GM23338 (cell line): Measurements from ENCODE around the gene MIPEP. TPM values are rescaled to one million over a fixed set of nuclear protein-coding genes. Genes with fewer than 3 reads are reported as not detected.

ENCODE experiments used
- ATAC-seq: fragments of 200-7000 bp; cut with Tn5 transposase; 3 replicates; pipeline ENCODE4 v1.9.1; 2020
- DNase-seq: peaks from one replicate; pipeline ENCODE4 v3.0.0-alpha.2; 2015; ENCODE audit warnings: low spot score
- H2AFZ ChIP-seq: fragments of 200-600 bp; sonication (generic); 2 replicates; pipeline ENCODE4 v1.8.0; 2016; ENCODE audit warnings: antibody characterized with exemption, mild to moderate bottlenecking, moderate library complexity
- H3F3A ChIP-seq: fragments of 200-600 bp; sonication (generic); replicated peaks from 2 replicates; pipeline ENCODE4 v1.8.0; 2017; ENCODE audit warnings: antibody characterized with exemption, mixed run types, low read depth
- H3K27ac ChIP-seq: fragments of 200-600 bp; sonication (generic); 2 replicates; pipeline ENCODE4 v1.6.1; 2016; ENCODE audit warnings: low read depth
- H3K27me3 ChIP-seq: fragments of 200-600 bp; sonication (generic); 2 replicates; pipeline ENCODE4 v1.8.0; 2016; ENCODE audit warnings: mild to moderate bottlenecking, mixed run types, moderate library complexity; ENCODE audit not compliant: insufficient read depth
- H3K36me3 ChIP-seq: fragments of 200-600 bp; sonication (generic); 2 replicates; pipeline ENCODE4 v1.8.0; 2016; ENCODE audit warnings: mild to moderate bottlenecking; ENCODE audit not compliant: insufficient read depth
- H3K4me1 ChIP-seq: fragments of 200-600 bp; sonication (generic); 2 replicates; pipeline ENCODE4 v1.8.0; 2016; ENCODE audit warnings: mild to moderate bottlenecking, moderate library complexity; ENCODE audit not compliant: insufficient read depth
- H3K4me2 ChIP-seq: fragments of 200-600 bp; sonication (generic); 2 replicates; pipeline ENCODE4 v1.7.1; 2017; ENCODE audit warnings: mixed run types
- H3K4me3 ChIP-seq: fragments of 200-600 bp; sonication (generic); 2 replicates; pipeline ENCODE4 v1.6.1; 2016; ENCODE audit warnings: mixed run types
- H3K79me2 ChIP-seq: fragments of 200-600 bp; sonication (generic); replicated peaks from 2 replicates; pipeline ENCODE4 v1.8.0; 2017; ENCODE audit warnings: mild to moderate bottlenecking; ENCODE audit not compliant: insufficient read depth
- H3K9me2 ChIP-seq: fragments of 200-600 bp; sonication (generic); 2 replicates; pipeline ENCODE4 v1.8.0; 2017; ENCODE audit not compliant: insufficient read depth
- H4K20me1 ChIP-seq: fragments of 200-600 bp; sonication (generic); replicated peaks from 2 replicates; pipeline ENCODE4 v1.8.0; 2017; ENCODE audit warnings: mild to moderate bottlenecking; ENCODE audit not compliant: insufficient read depth
- H3K27ac Mint-ChIP-seq: 2 replicates; pipeline ENCODE4 v1.8.0; 2020; ENCODE audit warnings: inconsistent platforms, mild to moderate bottlenecking, moderate library complexity, mixed read lengths
- H3K27me3 Mint-ChIP-seq: 3 replicates; pipeline ENCODE4 v1.8.0; 2022; ENCODE audit warnings: low read depth, mild to moderate bottlenecking, moderate library complexity, mixed read lengths, inconsistent platforms; ENCODE audit not compliant: insufficient read depth, poor library complexity
- H3K36me3 Mint-ChIP-seq: 3 replicates; pipeline ENCODE4 v1.8.0; 2021; ENCODE audit warnings: low read depth, mild to moderate bottlenecking, inconsistent platforms, moderate library complexity, mixed read lengths
- H3K4me1 Mint-ChIP-seq: 3 replicates; pipeline ENCODE4 v1.8.0; 2020; ENCODE audit warnings: mild to moderate bottlenecking, inconsistent platforms, mixed read lengths
- H3K4me3 Mint-ChIP-seq: 3 replicates; pipeline ENCODE4 v1.8.0; 2021; ENCODE audit warnings: moderate library complexity, mild to moderate bottlenecking, inconsistent platforms, mixed read lengths
- H3K9me3 Mint-ChIP-seq: 3 replicates; pipeline ENCODE4 v1.8.0; 2020; ENCODE audit warnings: moderate library complexity, mild to moderate bottlenecking, inconsistent platforms, mixed read lengths
- CREB1 ChIP-seq: fragments of 250-450 bp; sonication (Bioruptor Pico); IDR thresholded peaks from 2 replicates; pipeline ENCODE4 v1.5.0; 2020; ENCODE audit warnings: low read depth, mild to moderate bottlenecking, moderate library complexity
- EZH2 ChIP-seq: fragments of 200-600 bp; sonication (generic); IDR thresholded peaks from one replicate; pipeline ENCODE4 v1.8.0; 2017; ENCODE audit warnings: antibody characterized with exemption, mild to moderate bottlenecking, low read depth; ENCODE audit not compliant: unreplicated experiment
- EZH2phosphoT487 ChIP-seq: fragments of 200-600 bp; sonication (generic); IDR thresholded peaks from one replicate; pipeline ENCODE4 v1.8.1; 2018; ENCODE audit warnings: antibody characterized with exemption; ENCODE audit not compliant: unreplicated experiment
- JUNB ChIP-seq: IDR thresholded peaks from one replicate; pipeline ENCODE4 v1.6.1; 2016; ENCODE audit warnings: antibody characterized with exemption; ENCODE audit not compliant: unreplicated experiment
- NANOG ChIP-seq: IDR thresholded peaks from 2 replicates; pipeline ENCODE4 v1.6.1; 2016; ENCODE audit warnings: antibody characterized with exemption, borderline replicate concordance
- POLR2AphosphoS5 ChIP-seq: IDR thresholded peaks from 2 replicates; pipeline ENCODE4 v1.6.1; 2016; ENCODE audit warnings: antibody characterized with exemption, low read depth
- STAT1 ChIP-seq: IDR thresholded peaks from one replicate; pipeline ENCODE4 v1.6.1; 2016; ENCODE audit warnings: antibody characterized with exemption; ENCODE audit not compliant: unreplicated experiment
- ZNF114 ChIP-seq: fragments of 250-450 bp; sonication (Bioruptor Pico); IDR thresholded peaks from 2 replicates; pipeline ENCODE4 v1.5.0; 2020; ENCODE audit warnings: mild to moderate bottlenecking, moderate library complexity
- polyA plus RNA-seq: library from polyadenylated mRNA; unstranded; fragments of >200 nt; fragmentation: Nextera tagmentation; extraction: Ambion mirVana; gene quantifications from 2 replicates; pipeline ENCODE4 v1.2.1, GENCODE V29; 2016
- total RNA-seq: library from RNA; depleted of rRNA; stranded (reverse); fragments of >200 nt; shearing (Covaris generic); gene quantifications from 2 replicates; pipeline ENCODE4 v1.2.3, GENCODE V29; 2014
- TF ChIP-seq, protein P1 (sequence below): IDR thresholded peaks from 2 replicates; pipeline ENCODE4 v1.6.1; 2016; ENCODE audit warnings: antibody characterized with exemption
- TF ChIP-seq, protein P2 (sequence below): fragments of 250-450 bp; sonication (Bioruptor Pico); IDR thresholded peaks from 2 replicates; pipeline ENCODE4 v1.5.0; 2020; ENCODE audit warnings: mild to moderate bottlenecking, moderate library complexity
- TF ChIP-seq, protein P3 (sequence below): IDR thresholded peaks from one replicate; pipeline ENCODE4 v1.6.1; 2018; ENCODE audit warnings: antibody characterized with exemption; ENCODE audit not compliant: unreplicated experiment

The MIPEP gene
- total and polyA plus RNA-seq, 2 experiments from 2014 or later, result 20.8 to 22.5 TPM

DNA sequence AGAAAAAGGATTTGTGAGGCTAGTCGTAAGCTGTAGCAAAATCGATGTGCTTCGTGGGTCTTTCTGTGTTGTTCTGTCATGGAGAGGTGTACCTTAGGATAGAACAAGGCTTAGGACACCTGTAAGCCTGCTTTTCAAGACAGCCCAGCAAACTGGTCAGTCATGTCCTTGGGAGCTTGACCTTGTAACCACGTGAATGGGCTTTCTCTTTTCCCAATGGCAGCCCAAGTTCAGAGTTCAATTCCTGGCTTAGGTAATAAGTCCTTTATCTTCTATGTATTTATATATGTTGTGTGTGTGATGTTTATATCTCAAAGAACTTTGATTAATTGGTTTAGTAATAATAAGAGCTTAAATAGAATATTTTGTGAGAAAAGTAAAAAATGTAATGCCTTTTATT is 206.1 kb downstream of the MIPEP start:
- Histone ChIP-seq H2AFZ (no peak overlapping the region), H3K27me3 (no peaks in the 10 kb centered on the region), H3K4me1 (no peaks in the 10 kb centered on the region), H3K4me3 (no peak overlapping the region), H3K79me2 (no peaks in the 10 kb centered on the region), H3K9me2 (peaks cover 3% of the 10 kb centered on the region; the same call in 1 of the 2 replicates), H3K36me3 (peaks cover 5% of the 10 kb centered on the region; the same call in 1 of the 2 replicates), H3F3A (no peaks in the 10 kb centered on the region), H4K20me1 (no peaks in the 10 kb centered on the region), H3K4me2 (no peak overlapping the region), H3K27ac (no peak overlapping the region)
- Mint-ChIP-seq H3K27me3 (no peaks in the 10 kb centered on the region), H3K27ac (no peak overlapping the region), H3K4me3 (no peak overlapping the region), H3K36me3 (peaks cover 23% of the 10 kb centered on the region), H3K4me1 (peaks cover 4% of the 10 kb centered on the region; the same call in 1 of the 3 replicates), H3K9me3 (peaks cover 54% of the 10 kb centered on the region)
- TF ChIP-seq, protein P1, sequence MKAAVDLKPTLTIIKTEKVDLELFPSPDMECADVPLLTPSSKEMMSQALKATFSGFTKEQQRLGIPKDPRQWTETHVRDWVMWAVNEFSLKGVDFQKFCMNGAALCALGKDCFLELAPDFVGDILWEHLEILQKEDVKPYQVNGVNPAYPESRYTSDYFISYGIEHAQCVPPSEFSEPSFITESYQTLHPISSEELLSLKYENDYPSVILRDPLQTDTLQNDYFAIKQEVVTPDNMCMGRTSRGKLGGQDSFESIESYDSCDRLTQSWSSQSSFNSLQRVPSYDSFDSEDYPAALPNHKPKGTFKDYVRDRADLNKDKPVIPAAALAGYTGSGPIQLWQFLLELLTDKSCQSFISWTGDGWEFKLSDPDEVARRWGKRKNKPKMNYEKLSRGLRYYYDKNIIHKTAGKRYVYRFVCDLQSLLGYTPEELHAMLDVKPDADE, result no peak
- TF ChIP-seq ZNF114 (CRISPR knock-in tag) (no peak), EZH2phosphoT487 (no peak), NANOG (no peak), POLR2AphosphoS5 (no peak), STAT1 (no peak), CREB1 (no peak), JUNB (no peak), EZH2 (no peak)
- TF ChIP-seq, protein P2, sequence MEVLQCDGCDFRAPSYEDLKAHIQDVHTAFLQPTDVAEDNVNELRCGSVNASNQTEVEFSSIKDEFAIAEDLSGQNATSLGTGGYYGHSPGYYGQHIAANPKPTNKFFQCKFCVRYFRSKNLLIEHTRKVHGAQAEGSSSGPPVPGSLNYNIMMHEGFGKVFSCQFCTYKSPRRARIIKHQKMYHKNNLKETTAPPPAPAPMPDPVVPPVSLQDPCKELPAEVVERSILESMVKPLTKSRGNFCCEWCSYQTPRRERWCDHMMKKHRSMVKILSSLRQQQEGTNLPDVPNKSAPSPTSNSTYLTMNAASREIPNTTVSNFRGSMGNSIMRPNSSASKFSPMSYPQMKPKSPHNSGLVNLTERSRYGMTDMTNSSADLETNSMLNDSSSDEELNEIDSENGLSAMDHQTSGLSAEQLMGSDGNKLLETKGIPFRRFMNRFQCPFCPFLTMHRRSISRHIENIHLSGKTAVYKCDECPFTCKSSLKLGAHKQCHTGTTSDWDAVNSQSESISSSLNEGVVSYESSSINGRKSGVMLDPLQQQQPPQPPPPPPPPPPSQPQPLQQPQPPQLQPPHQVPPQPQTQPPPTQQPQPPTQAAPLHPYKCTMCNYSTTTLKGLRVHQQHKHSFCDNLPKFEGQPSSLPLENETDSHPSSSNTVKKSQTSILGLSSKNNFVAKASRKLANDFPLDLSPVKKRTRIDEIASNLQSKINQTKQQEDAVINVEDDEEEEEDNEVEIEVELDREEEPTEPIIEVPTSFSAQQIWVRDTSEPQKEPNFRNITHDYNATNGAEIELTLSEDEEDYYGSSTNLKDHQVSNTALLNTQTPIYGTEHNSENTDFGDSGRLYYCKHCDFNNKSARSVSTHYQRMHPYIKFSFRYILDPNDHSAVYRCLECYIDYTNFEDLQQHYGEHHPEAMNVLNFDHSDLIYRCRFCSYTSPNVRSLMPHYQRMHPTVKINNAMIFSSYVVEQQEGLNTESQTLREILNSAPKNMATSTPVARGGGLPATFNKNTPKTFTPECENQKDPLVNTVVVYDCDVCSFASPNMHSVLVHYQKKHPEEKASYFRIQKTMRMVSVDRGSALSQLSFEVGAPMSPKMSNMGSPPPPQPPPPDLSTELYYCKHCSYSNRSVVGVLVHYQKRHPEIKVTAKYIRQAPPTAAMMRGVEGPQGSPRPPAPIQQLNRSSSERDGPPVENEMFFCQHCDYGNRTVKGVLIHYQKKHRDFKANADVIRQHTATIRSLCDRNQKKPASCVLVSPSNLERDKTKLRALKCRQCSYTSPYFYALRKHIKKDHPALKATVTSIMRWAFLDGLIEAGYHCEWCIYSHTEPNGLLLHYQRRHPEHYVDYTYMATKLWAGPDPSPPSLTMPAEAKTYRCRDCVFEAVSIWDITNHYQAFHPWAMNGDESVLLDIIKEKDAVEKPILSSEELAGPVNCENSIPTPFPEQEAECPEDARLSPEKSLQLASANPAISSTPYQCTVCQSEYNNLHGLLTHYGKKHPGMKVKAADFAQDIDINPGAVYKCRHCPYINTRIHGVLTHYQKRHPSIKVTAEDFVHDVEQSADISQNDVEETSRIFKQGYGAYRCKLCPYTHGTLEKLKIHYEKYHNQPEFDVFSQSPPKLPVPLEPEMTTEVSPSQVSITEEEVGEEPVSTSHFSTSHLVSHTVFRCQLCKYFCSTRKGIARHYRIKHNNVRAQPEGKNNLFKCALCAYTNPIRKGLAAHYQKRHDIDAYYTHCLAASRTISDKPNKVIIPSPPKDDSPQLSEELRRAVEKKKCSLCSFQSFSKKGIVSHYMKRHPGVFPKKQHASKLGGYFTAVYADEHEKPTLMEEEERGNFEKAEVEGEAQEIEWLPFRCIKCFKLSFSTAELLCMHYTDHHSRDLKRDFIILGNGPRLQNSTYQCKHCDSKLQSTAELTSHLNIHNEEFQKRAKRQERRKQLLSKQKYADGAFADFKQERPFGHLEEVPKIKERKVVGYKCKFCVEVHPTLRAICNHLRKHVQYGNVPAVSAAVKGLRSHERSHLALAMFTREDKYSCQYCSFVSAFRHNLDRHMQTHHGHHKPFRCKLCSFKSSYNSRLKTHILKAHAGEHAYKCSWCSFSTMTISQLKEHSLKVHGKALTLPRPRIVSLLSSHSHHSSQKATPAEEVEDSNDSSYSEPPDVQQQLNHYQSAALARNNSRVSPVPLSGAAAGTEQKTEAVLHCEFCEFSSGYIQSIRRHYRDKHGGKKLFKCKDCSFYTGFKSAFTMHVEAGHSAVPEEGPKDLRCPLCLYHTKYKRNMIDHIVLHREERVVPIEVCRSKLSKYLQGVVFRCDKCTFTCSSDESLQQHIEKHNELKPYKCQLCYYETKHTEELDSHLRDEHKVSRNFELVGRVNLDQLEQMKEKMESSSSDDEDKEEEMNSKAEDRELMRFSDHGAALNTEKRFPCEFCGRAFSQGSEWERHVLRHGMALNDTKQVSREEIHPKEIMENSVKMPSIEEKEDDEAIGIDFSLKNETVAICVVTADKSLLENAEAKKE (CRISPR knock-in tag), result no peak
- TF ChIP-seq, protein P3, sequence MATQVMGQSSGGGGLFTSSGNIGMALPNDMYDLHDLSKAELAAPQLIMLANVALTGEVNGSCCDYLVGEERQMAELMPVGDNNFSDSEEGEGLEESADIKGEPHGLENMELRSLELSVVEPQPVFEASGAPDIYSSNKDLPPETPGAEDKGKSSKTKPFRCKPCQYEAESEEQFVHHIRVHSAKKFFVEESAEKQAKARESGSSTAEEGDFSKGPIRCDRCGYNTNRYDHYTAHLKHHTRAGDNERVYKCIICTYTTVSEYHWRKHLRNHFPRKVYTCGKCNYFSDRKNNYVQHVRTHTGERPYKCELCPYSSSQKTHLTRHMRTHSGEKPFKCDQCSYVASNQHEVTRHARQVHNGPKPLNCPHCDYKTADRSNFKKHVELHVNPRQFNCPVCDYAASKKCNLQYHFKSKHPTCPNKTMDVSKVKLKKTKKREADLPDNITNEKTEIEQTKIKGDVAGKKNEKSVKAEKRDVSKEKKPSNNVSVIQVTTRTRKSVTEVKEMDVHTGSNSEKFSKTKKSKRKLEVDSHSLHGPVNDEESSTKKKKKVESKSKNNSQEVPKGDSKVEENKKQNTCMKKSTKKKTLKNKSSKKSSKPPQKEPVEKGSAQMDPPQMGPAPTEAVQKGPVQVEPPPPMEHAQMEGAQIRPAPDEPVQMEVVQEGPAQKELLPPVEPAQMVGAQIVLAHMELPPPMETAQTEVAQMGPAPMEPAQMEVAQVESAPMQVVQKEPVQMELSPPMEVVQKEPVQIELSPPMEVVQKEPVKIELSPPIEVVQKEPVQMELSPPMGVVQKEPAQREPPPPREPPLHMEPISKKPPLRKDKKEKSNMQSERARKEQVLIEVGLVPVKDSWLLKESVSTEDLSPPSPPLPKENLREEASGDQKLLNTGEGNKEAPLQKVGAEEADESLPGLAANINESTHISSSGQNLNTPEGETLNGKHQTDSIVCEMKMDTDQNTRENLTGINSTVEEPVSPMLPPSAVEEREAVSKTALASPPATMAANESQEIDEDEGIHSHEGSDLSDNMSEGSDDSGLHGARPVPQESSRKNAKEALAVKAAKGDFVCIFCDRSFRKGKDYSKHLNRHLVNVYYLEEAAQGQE, result no peak
- DNase-seq (no peak), ATAC-seq (no peak)
